ENCODE results near the gene HMGCLL1. TPM values are rescaled to one million over a fixed set of nuclear protein-coding genes. Genes with fewer than 3 reads are reported as not detected.

Gene HMGCLL1
- total RNA-seq, 2 donors from 2014 or later: 1.8 to 2.3 TPM

DNA sequence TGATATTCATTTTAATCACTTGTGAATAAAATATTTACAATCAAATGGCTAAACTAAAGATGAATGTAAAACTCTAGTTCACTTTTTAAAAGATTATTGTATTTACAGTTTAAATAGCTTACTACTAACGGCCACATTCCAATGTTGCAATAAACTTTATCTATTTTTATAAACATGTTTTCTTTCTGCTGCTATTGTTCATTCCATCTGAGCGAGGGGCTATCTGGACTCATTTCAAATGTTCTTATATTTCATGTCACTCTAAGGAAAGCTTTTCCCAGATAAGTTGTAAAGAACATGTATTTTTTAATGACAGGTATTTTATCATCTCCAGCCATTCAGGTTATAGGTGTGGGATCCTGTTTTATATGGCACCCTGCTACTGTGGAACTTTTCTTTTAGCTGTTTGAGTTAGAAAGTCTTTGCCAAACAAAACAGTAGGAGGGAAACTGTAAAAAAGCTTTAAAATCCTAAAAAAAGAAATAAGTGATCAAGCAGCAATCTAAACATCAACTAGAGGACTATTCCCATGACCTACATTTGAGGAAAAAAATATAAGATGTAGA, 42.5 kb downstream of the HMGCLL1 start:
- ATAC-seq (no peak), DNase-seq (no peak)
- intact Hi-C loops (cut with DNase I): no loop called here
- no peak overlapping the region for H3K4me3 ChIP-seq
- WGBS, 2 donors: 22 to 31% methylated on average over 2 of the region's 2 CpGs
- TF ChIP-seq, protein P1, sequence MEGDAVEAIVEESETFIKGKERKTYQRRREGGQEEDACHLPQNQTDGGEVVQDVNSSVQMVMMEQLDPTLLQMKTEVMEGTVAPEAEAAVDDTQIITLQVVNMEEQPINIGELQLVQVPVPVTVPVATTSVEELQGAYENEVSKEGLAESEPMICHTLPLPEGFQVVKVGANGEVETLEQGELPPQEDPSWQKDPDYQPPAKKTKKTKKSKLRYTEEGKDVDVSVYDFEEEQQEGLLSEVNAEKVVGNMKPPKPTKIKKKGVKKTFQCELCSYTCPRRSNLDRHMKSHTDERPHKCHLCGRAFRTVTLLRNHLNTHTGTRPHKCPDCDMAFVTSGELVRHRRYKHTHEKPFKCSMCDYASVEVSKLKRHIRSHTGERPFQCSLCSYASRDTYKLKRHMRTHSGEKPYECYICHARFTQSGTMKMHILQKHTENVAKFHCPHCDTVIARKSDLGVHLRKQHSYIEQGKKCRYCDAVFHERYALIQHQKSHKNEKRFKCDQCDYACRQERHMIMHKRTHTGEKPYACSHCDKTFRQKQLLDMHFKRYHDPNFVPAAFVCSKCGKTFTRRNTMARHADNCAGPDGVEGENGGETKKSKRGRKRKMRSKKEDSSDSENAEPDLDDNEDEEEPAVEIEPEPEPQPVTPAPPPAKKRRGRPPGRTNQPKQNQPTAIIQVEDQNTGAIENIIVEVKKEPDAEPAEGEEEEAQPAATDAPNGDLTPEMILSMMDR (IDR thresholded peaks at IDR 0.05): no peak
- no peak for TF ChIP-seq POLR2A (IDR thresholded peaks at IDR 0.05)
- no peaks in the 10 kb centered on the region for H3K4me1 ChIP-seq
- no peak overlapping the region for H3K27ac ChIP-seq
- no peaks in the 10 kb centered on the region for H3K36me3 ChIP-seq (replicated peaks in 1 of 2; ENCODE audit: insufficient read depth in 1 of 2, low read depth in 2 of 2)
- H3K27me3 ChIP-seq: no peaks in the 10 kb centered on the region
- no peaks in the 10 kb centered on the region for H3K9me3 ChIP-seq

DNA sequence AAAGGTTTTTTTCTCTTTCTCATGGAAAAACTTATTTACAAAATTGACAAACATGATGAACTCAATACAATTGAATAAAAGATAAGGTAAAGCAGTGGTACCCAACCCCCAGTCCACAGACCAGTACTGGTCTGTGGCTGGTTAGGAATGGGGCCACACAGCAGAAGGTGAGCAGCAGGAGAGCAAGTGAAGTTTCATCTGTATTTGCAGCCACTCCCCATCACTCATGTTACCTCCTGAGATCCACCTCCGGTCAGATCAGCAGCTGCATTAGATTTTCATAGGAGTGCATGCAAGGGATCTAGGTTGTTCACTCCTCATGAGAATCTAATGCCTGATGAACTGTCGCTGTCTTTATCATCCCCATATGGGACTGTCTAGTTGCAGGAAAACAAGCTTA, 47.5 kb downstream of the HMGCLL1 start:
- intact Hi-C loops (cut with DNase I): no loop called here
- Histone ChIP-seq H3K27me3 (no peaks in the 10 kb centered on the region), H3K27ac (no peak overlapping the region), H3K9me3 (no peaks in the 10 kb centered on the region), H3K4me1 (no peaks in the 10 kb centered on the region), H3K36me3 (replicated peaks in 1 of 2; ENCODE audit: insufficient read depth in 1 of 2, low read depth in 2 of 2) (no peaks in the 10 kb centered on the region), H3K4me3 (no peak overlapping the region)
- TF ChIP-seq, protein P1 (IDR thresholded peaks at IDR 0.05): no peak
- TF ChIP-seq POLR2A (IDR thresholded peaks at IDR 0.05): no peak
- DNase-seq (no peak), ATAC-seq (no peak)
- WGBS, 2 donors: 81 to 82% methylated on average over 2 of the region's 2 CpGs

DNA sequence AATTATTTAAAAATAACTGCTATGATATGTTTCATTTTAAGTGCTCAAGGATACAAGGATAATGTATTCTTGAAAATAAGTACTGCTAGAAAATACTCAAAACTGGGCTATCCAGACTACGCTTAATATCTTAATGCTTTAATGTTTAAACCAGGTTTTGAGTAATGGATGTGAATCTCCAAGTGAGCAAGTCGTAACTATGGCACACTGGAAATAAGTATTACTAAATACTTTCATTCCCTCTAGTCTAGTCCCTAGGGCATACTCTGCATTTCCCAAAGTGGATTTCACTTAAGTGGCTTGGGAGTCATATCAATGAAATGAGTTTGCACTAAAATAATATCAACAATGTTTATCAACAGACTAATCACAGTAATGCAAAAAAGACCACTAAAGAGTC, 48.1 kb downstream of the HMGCLL1 start:
- Histone ChIP-seq H3K27me3 (no peaks in the 10 kb centered on the region), H3K9me3 (no peaks in the 10 kb centered on the region), H3K4me1 (no peaks in the 10 kb centered on the region), H3K27ac (no peak overlapping the region), H3K36me3 (replicated peaks in 1 of 2; ENCODE audit: insufficient read depth in 1 of 2, low read depth in 2 of 2) (no peaks in the 10 kb centered on the region), H3K4me3 (no peak overlapping the region)
- 78 to 79% methylated on average over 2 of the region's 2 CpGs for WGBS, 2 donors
- TF ChIP-seq POLR2A (IDR thresholded peaks at IDR 0.05): no peak
- TF ChIP-seq, protein P1 (IDR thresholded peaks at IDR 0.05): no peak
- DNase-seq (no peak), ATAC-seq (no peak)
- intact Hi-C loops (cut with DNase I): no loop called here

DNA sequence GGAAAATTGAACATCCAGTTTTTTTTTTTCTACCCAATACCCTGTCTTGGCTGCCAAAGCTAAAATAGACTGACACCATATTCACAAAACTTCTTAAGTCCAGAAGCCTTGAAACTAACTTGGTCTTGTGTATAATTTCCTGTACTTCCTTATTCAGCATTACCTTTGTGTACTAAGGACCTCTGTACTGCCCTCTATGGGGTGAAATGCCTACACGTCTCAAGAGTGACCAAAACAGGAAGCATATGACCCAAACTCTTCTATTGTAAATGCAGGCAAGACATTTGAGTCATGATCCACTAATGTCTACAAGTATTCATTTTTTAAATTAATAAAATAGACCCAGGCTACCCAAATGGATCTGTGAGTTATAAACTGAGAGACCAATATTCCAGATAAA, 50.4 kb downstream of the HMGCLL1 start:
- H3K9me3 ChIP-seq: no peaks in the 10 kb centered on the region
- TF ChIP-seq, protein P1 (IDR thresholded peaks at IDR 0.05): peak in 6 of 7 experiments; percentile 20 to 63 (median 33)
- no peak for TF ChIP-seq POLR2A (IDR thresholded peaks at IDR 0.05)
- no peaks in the 10 kb centered on the region for H3K36me3 ChIP-seq (replicated peaks in 1 of 2; ENCODE audit: insufficient read depth in 1 of 2, low read depth in 2 of 2)
- intact Hi-C loops (cut with DNase I): no loop called here
- no peak overlapping the region for H3K27ac ChIP-seq
- peak; percentile 81 for ATAC-seq
- H3K4me1 ChIP-seq: no peaks in the 10 kb centered on the region
- 22 to 25% methylated on average over 1 of the region's 1 CpG for WGBS, 2 donors
- no peak overlapping the region for H3K4me3 ChIP-seq
- peak in 3 of 4 donors; percentile 22 to 45 (median 40) for DNase-seq
- no peaks in the 10 kb centered on the region for H3K27me3 ChIP-seq

- ATAC-seq: no peak
- 64 to 70% methylated on average over 3 of the region's 3 CpGs for WGBS, 2 donors
- Histone ChIP-seq H3K27me3 (no peaks in the 10 kb centered on the region), H3K4me1 (no peaks in the 10 kb centered on the region), H3K36me3 (replicated peaks in 1 of 2; ENCODE audit: insufficient read depth in 1 of 2, low read depth in 2 of 2) (no peaks in the 10 kb centered on the region), H3K9me3 (no peaks in the 10 kb centered on the region), H3K27ac (no peak overlapping the region), H3K4me3 (no peak overlapping the region)
- TF ChIP-seq, protein P1 (IDR thresholded peaks at IDR 0.05): no peak
- no peak for TF ChIP-seq POLR2A (IDR thresholded peaks at IDR 0.05)
- no peak for DNase-seq
- intact Hi-C loops (cut with DNase I): no loop called here
These were observed 54.6 kb downstream of the HMGCLL1 start for GRCh38 chr6:55524441-55524840.
